ENCODE measurements around the gene TRAF3IP1. TPM values are rescaled to one million over a fixed set of nuclear protein-coding genes. Genes with fewer than 3 reads are reported as not detected.
A peak's percentile ranks its signal among the peaks of the same experiment; 100 is the strongest.
"Not testable (repeated sequence)": the region's sequence is repeated elsewhere in the genome, so short reads cannot be mapped to it uniquely, and the experiment has no call there.

TRAF3IP1 gene
- total RNA-seq, result 20.8 TPM
- long read RNA-seq, partial matches to known transcripts, result 1 of 28 reads
- long read RNA-seq, other reads (novel, unspliced or antisense), result 27 of 28 reads

- peak within 1 kb of the TSS; percentile 63 for H3K4me3 ChIP-seq
- intact Hi-C loops (cut with DNase I), result no loop called here
- H3K27ac ChIP-seq, result peak within 1 kb of the TSS; percentile 58
- H3K36me3 ChIP-seq, result no peaks in the 10 kb centered on the region
- no peaks in the 10 kb centered on the region for H3K9me3 ChIP-seq
- TF ChIP-seq CTCF (IDR thresholded peaks at IDR 0.05), result no peak
- H3K27me3 ChIP-seq, result no peaks in the 10 kb centered on the region
- peaks cover 14% of the 10 kb centered on the region for H3K4me1 ChIP-seq
- ATAC-seq (peak; percentile 98), DNase-seq (peak; percentile 97)
Measured at GRCh38 chr2:238320246-238320647, at the start of gene TRAF3IP1. Gene TRAF3IP1 (plus strand): TSS chr2:238320518. CDS start chr2:238320663, 145 bp downstream.

GRCh38 chr2:238270606-238271005, 49.7 kb upstream of the TRAF3IP1 start:
- H3K36me3 ChIP-seq, result peaks cover 71% of the 10 kb centered on the region

GRCh38 chr2:238271061-238271554, 49.2 kb upstream of the TRAF3IP1 start:
- ATAC-seq, result no peak
- TF ChIP-seq CTCF (IDR thresholded peaks at IDR 0.05), result no peak
- peaks cover 76% of the 10 kb centered on the region for H3K36me3 ChIP-seq
- no peaks in the 10 kb centered on the region for H3K27me3 ChIP-seq
- intact Hi-C loops (cut with DNase I), result no loop called here
- no peak overlapping the region for H3K27ac ChIP-seq
- no peaks in the 10 kb centered on the region for H3K4me1 ChIP-seq
- no peak for DNase-seq
- H3K4me3 ChIP-seq, result no peak overlapping the region
- no peaks in the 10 kb centered on the region for H3K9me3 ChIP-seq

More at GRCh38 chr2:238270606-238271005, 49.7 kb upstream of the TRAF3IP1 start:
- DNase-seq (no peak), ATAC-seq (no peak)
- Histone ChIP-seq H3K27ac (no peak overlapping the region), H3K4me1 (no peaks in the 10 kb centered on the region), H3K9me3 (no peaks in the 10 kb centered on the region), H3K4me3 (no peak overlapping the region), H3K27me3 (no peaks in the 10 kb centered on the region)
- intact Hi-C loops (cut with DNase I), result no loop called here
- no peak for TF ChIP-seq CTCF (IDR thresholded peaks at IDR 0.05)

- H3K4me1 ChIP-seq; DNase-seq; H3K27me3 ChIP-seq; H3K9me3 ChIP-seq; H3K27ac ChIP-seq; ATAC-seq; intact Hi-C loops (cut with DNase I); H3K4me3 ChIP-seq: not testable (repeated sequence)
- H3K36me3 ChIP-seq, result peaks cover 82% of the 10 kb centered on the region
Measured at GRCh38 chr2:238271686-238272085, 48.6 kb upstream of the TRAF3IP1 start.

- Histone ChIP-seq H3K36me3 (peaks cover 85% of the 10 kb centered on the region), H3K27me3 (no peaks in the 10 kb centered on the region), H3K27ac (no peak overlapping the region), H3K9me3 (no peaks in the 10 kb centered on the region), H3K4me1 (no peaks in the 10 kb centered on the region), H3K4me3 (no peak overlapping the region)
- DNase-seq (no peak), ATAC-seq (no peak)
- no peak for TF ChIP-seq CTCF (IDR thresholded peaks at IDR 0.05)
- intact Hi-C loops (cut with DNase I), result no loop called here
Measured at GRCh38 chr2:238272156-238272555, 48.2 kb upstream of the TRAF3IP1 start.

GRCh38 chr2:238273433-238273832, 46.9 kb upstream of the TRAF3IP1 start:
- H3K27ac ChIP-seq; H3K9me3 ChIP-seq; intact Hi-C loops (cut with DNase I); H3K4me1 ChIP-seq; DNase-seq; H3K4me3 ChIP-seq; ATAC-seq; H3K27me3 ChIP-seq: not testable (repeated sequence)
- peaks cover 77% of the 10 kb centered on the region for H3K36me3 ChIP-seq

Measured in upper lobe of right lung (tissue), 1 donor.